A549 treated with ZK216348 at 1 μM for 4 hours (cell line): Measurements from ENCODE around the gene PRTG. TPM values are rescaled to one million over a fixed set of nuclear protein-coding genes. Genes with fewer than 3 reads are reported as not detected.

Experiments
- total RNA-seq: library from RNA; stranded (reverse); fragments of 200-300 nt; extraction: Qiagen RNA extraction; gene quantifications from 5 replicates; pipeline ENCODE4 v1.2.3, GENCODE V29; 2022; ENCODE audit warnings: low read depth

PRTG gene
- 7.3 to 10.5 TPM (median 9.9 TPM) in 5 replicates for total RNA-seq

GRCh38 chr15:55742927-55743728, at the start of gene PRTG:
Gene PRTG, minus strand, starts transcription at chr15:55743152. Its CDS starts 221 bp downstream, at chr15:55742931.

GRCh38 chr15:55588070-55588814, 154.7 kb downstream of the PRTG start, which contains the start of gene PYGO1:
Gene PYGO1, minus strand, starts transcription at chr15:55588345. Its CDS starts 462 bp downstream, at chr15:55587883.

Other genes starting within 250 kb of the PRTG start
- 4.6 to 9.5 TPM (median 6.8 TPM) in 5 replicates for gene DNAAF4, start 234.9 kb downstream of the PRTG start, total RNA-seq
- gene PYGO1, start 154.8 kb downstream of the PRTG start, total RNA-seq: 4.8 to 9.6 TPM (median 7.9 TPM) in 5 replicates